Upper lobe of left lung (tissue), 6 donors: Measurements from ENCODE around the gene TSPAN10. TPM values are rescaled to one million over a fixed set of nuclear protein-coding genes. Genes with fewer than 3 reads are reported as not detected.
A peak's percentile ranks its signal among the peaks of the same experiment; 100 is the strongest.

ENCODE experiments used
- ATAC-seq, 2 donors: fragments of 200-7000 bp; cut with Tn5 transposase; one replicate each; pipeline ENCODE4 v1.9.1; 2022; ENCODE audit warnings: mild to moderate bottlenecking in 2 of 2, moderate library complexity in 2 of 2; ENCODE audit not compliant: low FRiP score in 2 of 2
- DNase-seq, 2 donors: peaks; one replicate each; pipeline ENCODE4 v3.0.0-alpha.2; 2019 to 2020
- H3K27ac ChIP-seq, 4 donors: fragments of 200-600 bp; sonication (generic); one replicate each; pipeline ENCODE4 v1.5.1; 2016 to 2019
- H3K27me3 ChIP-seq, 4 donors: fragments of 200-600 bp; sonication (generic); one replicate each; pipeline ENCODE4 v1.5.1; 2017 to 2019
- H3K36me3 ChIP-seq, 4 donors: fragments of 200-600 bp; sonication (generic); one replicate each; pipeline ENCODE4 v1.5.1; 2016 to 2019
- H3K4me1 ChIP-seq, 4 donors: fragments of 200-600 bp; sonication (generic); one replicate each; pipeline ENCODE4 v1.5.1; 2018 to 2019
- H3K4me3 ChIP-seq, 4 donors: fragments of 200-600 bp; sonication (generic); one replicate each; pipeline ENCODE4 v1.5.1; 2017 to 2019; ENCODE audit warnings: mild to moderate bottlenecking in 2 of 4, moderate library complexity in 1 of 4
- H3K9me3 ChIP-seq, 4 donors: fragments of 200-600 bp; sonication (generic); one replicate each; pipeline ENCODE4 v1.5.1; 2018 to 2019
- EP300 ChIP-seq, 4 donors: sonication (generic); formaldehyde crosslinking; IDR thresholded peaks; one replicate each; pipeline ENCODE4 v1.5.1; 2017; ENCODE audit warnings: antibody characterized with exemption in 4 of 4, control low read depth in 2 of 4
- POLR2A ChIP-seq, 4 donors: fragments of 450-650 bp; IDR thresholded peaks; one replicate each; pipeline ENCODE4 v1.5.1; 2016 to 2017; ENCODE audit warnings: antibody characterized with exemption in 4 of 4, mild to moderate bottlenecking in 2 of 4
- POLR2AphosphoS5 ChIP-seq, 2 donors: sonication (generic); formaldehyde crosslinking; IDR thresholded peaks; one replicate each; pipeline ENCODE4 v1.5.1; 2017; ENCODE audit warnings: antibody characterized with exemption in 2 of 2
- WGBS, 2 donors: methylation state at CpG; one replicate each; pipeline ENCODE4 v1.1.5; 2017 to 2018; 5-methylcytosine and 5-hydroxymethylcytosine counted together
- total RNA-seq, 6 donors: library from RNA; depleted of rRNA in 4 of 6; stranded (reverse); fragments of >200 nt in 4 of 6; gene quantifications; one replicate each; pipeline versions ENCODE4 v1.1.0 to v1.2.1, GENCODE V29; 2016 to 2021
- TF ChIP-seq, protein P1 (sequence below), 6 experiments: fragments of 450-650 bp in 4 of 6; fragments of 200-600 bp in 2 of 6; sonication (generic) in 2 of 6; IDR thresholded peaks; one replicate each; pipeline ENCODE4 v1.5.1; 2016 to 2019; ENCODE audit warnings: antibody characterized with exemption in 6 of 6
- donor health status: DM: no; HTN: no; CAD: no; lungs with moderate emphysema.
- donor health status: DM: no; HTN: yes; CAD: no; lungs with severe emphysema.

Gene TSPAN10
- total RNA-seq, 6 donors from 2014 or later: 0.61 to 2.8 (median 1.0) TPM

GRCh38 chr17:81656835-81657234 lies 19.8 kb downstream of the TSPAN10 start:
- ATAC-seq (no peak), DNase-seq (no peak)
- no peak overlapping the region for H3K4me3 ChIP-seq
- 46 to 56% methylated on average over 2 to 4 of the region's 4 CpGs for WGBS, 2 donors
- H3K27ac ChIP-seq: no peak overlapping the region
- H3K4me1 ChIP-seq: peaks cover 0 to 3% (median 0%) of the 10 kb centered on the region in 4 donors
- H3K36me3 ChIP-seq: no peaks in the 10 kb centered on the region
- TF ChIP-seq, protein P1, sequence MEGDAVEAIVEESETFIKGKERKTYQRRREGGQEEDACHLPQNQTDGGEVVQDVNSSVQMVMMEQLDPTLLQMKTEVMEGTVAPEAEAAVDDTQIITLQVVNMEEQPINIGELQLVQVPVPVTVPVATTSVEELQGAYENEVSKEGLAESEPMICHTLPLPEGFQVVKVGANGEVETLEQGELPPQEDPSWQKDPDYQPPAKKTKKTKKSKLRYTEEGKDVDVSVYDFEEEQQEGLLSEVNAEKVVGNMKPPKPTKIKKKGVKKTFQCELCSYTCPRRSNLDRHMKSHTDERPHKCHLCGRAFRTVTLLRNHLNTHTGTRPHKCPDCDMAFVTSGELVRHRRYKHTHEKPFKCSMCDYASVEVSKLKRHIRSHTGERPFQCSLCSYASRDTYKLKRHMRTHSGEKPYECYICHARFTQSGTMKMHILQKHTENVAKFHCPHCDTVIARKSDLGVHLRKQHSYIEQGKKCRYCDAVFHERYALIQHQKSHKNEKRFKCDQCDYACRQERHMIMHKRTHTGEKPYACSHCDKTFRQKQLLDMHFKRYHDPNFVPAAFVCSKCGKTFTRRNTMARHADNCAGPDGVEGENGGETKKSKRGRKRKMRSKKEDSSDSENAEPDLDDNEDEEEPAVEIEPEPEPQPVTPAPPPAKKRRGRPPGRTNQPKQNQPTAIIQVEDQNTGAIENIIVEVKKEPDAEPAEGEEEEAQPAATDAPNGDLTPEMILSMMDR (IDR thresholded peaks at IDR 0.05): no peak
- no peak for TF ChIP-seq EP300 (IDR thresholded peaks at IDR 0.05)
- TF ChIP-seq POLR2A (IDR thresholded peaks at IDR 0.05): no peak
- TF ChIP-seq POLR2AphosphoS5 (IDR thresholded peaks at IDR 0.05): no peak
- no peaks in the 10 kb centered on the region for H3K27me3 ChIP-seq
- H3K9me3 ChIP-seq: no peaks in the 10 kb centered on the region

DNA sequence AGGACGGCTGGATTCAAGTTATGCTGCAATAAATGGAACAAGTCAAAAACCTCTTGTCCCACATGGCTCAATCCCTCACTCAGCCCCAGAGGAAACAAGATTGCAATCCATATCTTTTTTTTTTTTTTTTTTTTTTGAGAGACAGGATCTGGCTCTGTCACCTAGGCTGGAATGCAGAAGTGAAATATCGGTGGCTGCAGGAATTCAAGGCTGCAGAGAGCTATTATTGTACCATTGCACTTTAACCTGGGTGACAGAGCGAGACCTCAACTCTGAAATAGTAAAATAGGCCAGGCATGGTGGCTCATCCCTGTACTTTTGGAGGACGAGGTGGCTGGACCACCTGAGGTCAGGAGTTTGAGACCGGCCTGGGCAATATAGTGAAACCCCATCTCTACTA lies 22.0 kb downstream of the TSPAN10 start:
- peaks cover 0 to 3% (median 0%) of the 10 kb centered on the region in 4 donors for H3K4me1 ChIP-seq
- H3K4me3 ChIP-seq: no peak overlapping the region
- ATAC-seq: no peak
- no peaks in the 10 kb centered on the region for H3K27me3 ChIP-seq
- peak overlapping the region in 2 of 4 donors; percentile 61 to 80 for H3K27ac ChIP-seq
- WGBS, 2 donors: 66 to 71% methylated on average over 5 of the region's 5 CpGs
- no peak for DNase-seq
- H3K9me3 ChIP-seq: no peaks in the 10 kb centered on the region
- TF ChIP-seq, protein P1 (IDR thresholded peaks at IDR 0.05): no peak
- TF ChIP-seq EP300 (IDR thresholded peaks at IDR 0.05): no peak
- TF ChIP-seq POLR2AphosphoS5 (IDR thresholded peaks at IDR 0.05): no peak
- TF ChIP-seq POLR2A (IDR thresholded peaks at IDR 0.05): no peak
- H3K36me3 ChIP-seq: peaks cover 0 to 2% (median 0%) of the 10 kb centered on the region in 4 donors

GRCh38 chr17:81660441-81660840 lies 23.4 kb downstream of the TSPAN10 start:
- Histone ChIP-seq H3K36me3 (peaks cover 0 to 12% (median 0%) of the 10 kb centered on the region in 4 donors), H3K27ac (peak overlapping the region in 1 of 4 donors; percentile 62), H3K4me3 (no peak overlapping the region), H3K4me1 (peaks cover 4 to 8% (median 5%) of the 10 kb centered on the region in 4 donors), H3K9me3 (no peaks in the 10 kb centered on the region), H3K27me3 (no peaks in the 10 kb centered on the region)
- DNase-seq (no peak), ATAC-seq (no peak)
- 86 to 96% methylated on average over 9 of the region's 9 CpGs for WGBS, 2 donors
- TF ChIP-seq POLR2AphosphoS5 (IDR thresholded peaks at IDR 0.05) (no peak), EP300 (IDR thresholded peaks at IDR 0.05) (no peak), POLR2A (IDR thresholded peaks at IDR 0.05) (no peak)
- TF ChIP-seq, protein P1 (IDR thresholded peaks at IDR 0.05): no peak

- no peak for DNase-seq
- TF ChIP-seq POLR2A (IDR thresholded peaks at IDR 0.05): no peak
- TF ChIP-seq EP300 (IDR thresholded peaks at IDR 0.05): no peak
- TF ChIP-seq POLR2AphosphoS5 (IDR thresholded peaks at IDR 0.05): no peak
- TF ChIP-seq, protein P1 (IDR thresholded peaks at IDR 0.05): no peak
- no peak for ATAC-seq
- Histone ChIP-seq H3K27me3 (no peaks in the 10 kb centered on the region), H3K36me3 (peaks cover 0 to 12% (median 0%) of the 10 kb centered on the region in 4 donors), H3K9me3 (no peaks in the 10 kb centered on the region), H3K4me3 (no peak overlapping the region), H3K27ac (no peak overlapping the region), H3K4me1 (peaks cover 7 to 15% (median 10%) of the 10 kb centered on the region in 4 donors)
- WGBS, 2 donors: 94 to 95% methylated on average over 4 of the region's 4 CpGs
Observed at GRCh38 chr17:81662002-81662401, 25.0 kb downstream of the TSPAN10 start.

GRCh38 chr17:81664051-81664470 lies 27.1 kb downstream of the TSPAN10 start:
- H3K27ac ChIP-seq: peak overlapping the region in 1 of 4 donors; percentile 0
- no peak for ATAC-seq
- no peaks in the 10 kb centered on the region for H3K9me3 ChIP-seq
- H3K4me3 ChIP-seq: no peak overlapping the region
- no peaks in the 10 kb centered on the region for H3K27me3 ChIP-seq
- H3K4me1 ChIP-seq: peaks cover 18 to 33% (median 20%) of the 10 kb centered on the region in 4 donors
- DNase-seq: peak; percentile 14 to 19
- TF ChIP-seq EP300 (IDR thresholded peaks at IDR 0.05): no peak
- no peak for TF ChIP-seq POLR2AphosphoS5 (IDR thresholded peaks at IDR 0.05)
- no peak for TF ChIP-seq POLR2A (IDR thresholded peaks at IDR 0.05)
- TF ChIP-seq, protein P1 (IDR thresholded peaks at IDR 0.05): no peak
- peaks cover 0 to 14% (median 0%) of the 10 kb centered on the region in 4 donors for H3K36me3 ChIP-seq
- 78 to 95% methylated on average over 2 to 7 of the region's 7 CpGs for WGBS, 2 donors
